BE2C (cell line): ENCODE data around the gene SLC7A6OS.

Experiments
- DNase-seq: peaks from one replicate; pipeline ENCODE4 v3.0.0-alpha.2; 2020
- H3K27me3 ChIP-seq: fragments of 250-450 bp; sonication (Bioruptor Pico); 2 replicates; pipeline ENCODE4 v1.5.1; 2020; ENCODE audit warnings: mild to moderate bottlenecking
- H3K36me3 ChIP-seq: fragments of 250-450 bp; sonication (Bioruptor Pico); 2 replicates; pipeline ENCODE4 v1.5.1; 2020; ENCODE audit warnings: mild to moderate bottlenecking
- H3K4me1 ChIP-seq: fragments of 250-450 bp; sonication (Bioruptor Pico); 2 replicates; pipeline ENCODE4 v1.5.1; 2020
- H3K4me3 ChIP-seq: 2 replicates; pipeline ENCODE4 v1.5.1; 2011; ENCODE audit warnings: low read depth, low read length
- H3K9me3 ChIP-seq: fragments of 250-450 bp; sonication (Bioruptor Pico); 2 replicates; pipeline ENCODE4 v1.5.1; 2020
- CTCF ChIP-seq: IDR thresholded peaks from 2 replicates; pipeline ENCODE4 v1.5.1; 2012; ENCODE audit warnings: mild to moderate bottlenecking, low read depth, low read length

The SLC7A6OS gene

GRCh38 chr16:68351463-68351862 lies 40.7 kb upstream of the SLC7A6OS start:
- Histone ChIP-seq H3K4me1 (no peaks in the 10 kb centered on the region), H3K4me3 (no peak overlapping the region), H3K9me3 (no peaks in the 10 kb centered on the region), H3K27me3 (no peaks in the 10 kb centered on the region), H3K36me3 (peaks cover 73% of the 10 kb centered on the region)
- no peak for TF ChIP-seq CTCF
- DNase-seq: no peak

- Histone ChIP-seq H3K4me1 (no peaks in the 10 kb centered on the region), H3K4me3 (no peak overlapping the region), H3K36me3 (peaks cover 73% of the 10 kb centered on the region), H3K9me3 (no peaks in the 10 kb centered on the region), H3K27me3 (no peaks in the 10 kb centered on the region)
- DNase-seq: no peak
- no peak for TF ChIP-seq CTCF
Observed at GRCh38 chr16:68350813-68351350, 40.1 kb upstream of the SLC7A6OS start.

GRCh38 chr16:68349838-68350410 lies 39.2 kb upstream of the SLC7A6OS start:
- Histone ChIP-seq H3K9me3 (no peaks in the 10 kb centered on the region), H3K4me1 (no peaks in the 10 kb centered on the region), H3K4me3 (no peak overlapping the region), H3K27me3 (no peaks in the 10 kb centered on the region), H3K36me3 (peaks cover 73% of the 10 kb centered on the region)
- TF ChIP-seq CTCF: no peak
- no peak for DNase-seq

GRCh38 chr16:68348639-68349445 lies 38.1 kb upstream of the SLC7A6OS start:
- TF ChIP-seq CTCF: no peak
- H3K9me3 ChIP-seq: no peaks in the 10 kb centered on the region
- DNase-seq: no peak
- no peaks in the 10 kb centered on the region for H3K27me3 ChIP-seq
- H3K36me3 ChIP-seq: peaks cover 66% of the 10 kb centered on the region
- no peaks in the 10 kb centered on the region for H3K4me1 ChIP-seq
- no peak overlapping the region for H3K4me3 ChIP-seq

- Histone ChIP-seq H3K4me1 (no peaks in the 10 kb centered on the region), H3K9me3 (no peaks in the 10 kb centered on the region), H3K27me3 (no peaks in the 10 kb centered on the region), H3K4me3 (no peak overlapping the region), H3K36me3 (peaks cover 62% of the 10 kb centered on the region)
- no peak for TF ChIP-seq CTCF
- no peak for DNase-seq
Observed at GRCh38 chr16:68347605-68348004, 36.9 kb upstream of the SLC7A6OS start.

- Histone ChIP-seq H3K4me1 (no peaks in the 10 kb centered on the region), H3K4me3 (no peak overlapping the region), H3K27me3 (no peaks in the 10 kb centered on the region), H3K9me3 (no peaks in the 10 kb centered on the region), H3K36me3 (peaks cover 62% of the 10 kb centered on the region)
- TF ChIP-seq CTCF: no peak
- no peak for DNase-seq
Observed at GRCh38 chr16:68346892-68347480, 36.2 kb upstream of the SLC7A6OS start.
